GM18505 (cell line): ENCODE results near the gene RASSF5.

ENCODE experiments used
- ATAC-seq: cut with Tn5 transposase; IDR thresholded peaks from one replicate; pipeline ENCODE4 v1.9.1; 2021; ENCODE audit not compliant: unreplicated experiment
- POLR2A ChIP-seq: IDR thresholded peaks from 4 replicates; pipeline ENCODE4 v1.6.1; 2011; ENCODE audit warnings: borderline replicate concordance; ENCODE audit not compliant: insufficient read depth, insufficient read length; ENCODE audit errors: extremely low read depth

RASSF5 gene

DNA sequence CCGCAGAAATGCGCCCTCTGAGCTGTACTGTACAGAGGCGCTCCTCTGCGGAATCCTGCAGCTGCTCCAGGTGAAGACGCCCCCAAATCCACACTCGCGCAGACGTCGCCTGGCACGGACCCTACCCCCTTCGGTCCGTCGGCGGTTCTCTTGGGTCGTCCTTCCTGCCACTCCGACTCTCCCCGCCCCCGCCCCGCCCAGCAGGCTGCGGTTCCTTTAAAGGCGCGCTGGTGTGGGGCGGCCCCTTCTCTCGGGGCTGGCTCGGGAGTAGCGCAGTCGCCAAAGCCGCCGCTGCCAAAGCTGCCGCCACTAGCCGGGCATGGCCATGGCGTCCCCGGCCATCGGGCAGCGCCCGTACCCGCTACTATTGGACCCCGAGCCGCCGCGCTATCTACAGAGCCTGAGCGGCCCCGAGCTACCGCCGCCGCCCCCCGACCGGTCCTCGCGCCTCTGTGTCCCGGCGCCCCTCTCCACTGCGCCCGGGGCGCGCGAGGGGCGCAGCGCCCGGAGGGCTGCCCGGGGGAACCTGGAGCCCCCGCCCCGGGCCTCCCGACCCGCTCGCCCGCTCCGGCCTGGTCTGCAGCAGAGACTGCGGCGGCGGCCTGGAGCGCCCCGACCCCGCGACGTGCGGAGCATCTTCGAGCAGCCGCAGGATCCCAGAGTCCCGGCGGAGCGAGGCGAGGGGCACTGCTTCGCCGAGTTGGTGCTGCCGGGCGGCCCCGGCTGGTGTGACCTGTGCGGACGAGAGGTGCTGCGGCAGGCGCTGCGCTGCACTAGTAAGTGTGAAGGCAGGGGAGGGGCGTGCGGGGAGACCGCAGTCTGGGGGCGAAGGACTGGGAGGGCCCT lies at the start of gene RASSF5:
Gene RASSF5, plus strand, starts transcription at position 248 of the 846 bp plus-strand sequence. Its CDS starts 72 bp downstream, at position 320.
- peak; percentile 57 for ATAC-seq
- TF ChIP-seq POLR2A: peak; percentile 68

DNA sequence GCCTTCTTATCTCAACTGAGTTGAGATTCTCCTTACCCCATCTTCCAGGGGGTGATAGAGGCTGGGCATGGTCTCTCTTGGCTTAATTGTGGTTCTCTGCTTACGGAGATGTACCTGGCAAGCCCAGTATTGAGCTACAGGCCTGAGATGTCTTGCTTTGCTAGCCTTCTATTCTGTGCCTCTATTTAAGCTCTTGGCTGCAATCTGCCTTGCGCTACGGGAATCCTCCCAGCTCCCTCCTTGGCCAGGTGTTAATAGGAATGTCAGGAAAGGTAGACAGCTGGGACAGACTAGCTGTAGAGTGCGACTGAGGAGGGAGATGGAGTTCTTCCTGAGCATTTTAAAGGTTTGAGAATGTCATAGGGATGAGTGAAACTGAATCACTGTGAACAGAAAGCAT lies 47.6 kb upstream of the RASSF5 start:
- ATAC-seq: no peak
- TF ChIP-seq POLR2A: no peak

DNA sequence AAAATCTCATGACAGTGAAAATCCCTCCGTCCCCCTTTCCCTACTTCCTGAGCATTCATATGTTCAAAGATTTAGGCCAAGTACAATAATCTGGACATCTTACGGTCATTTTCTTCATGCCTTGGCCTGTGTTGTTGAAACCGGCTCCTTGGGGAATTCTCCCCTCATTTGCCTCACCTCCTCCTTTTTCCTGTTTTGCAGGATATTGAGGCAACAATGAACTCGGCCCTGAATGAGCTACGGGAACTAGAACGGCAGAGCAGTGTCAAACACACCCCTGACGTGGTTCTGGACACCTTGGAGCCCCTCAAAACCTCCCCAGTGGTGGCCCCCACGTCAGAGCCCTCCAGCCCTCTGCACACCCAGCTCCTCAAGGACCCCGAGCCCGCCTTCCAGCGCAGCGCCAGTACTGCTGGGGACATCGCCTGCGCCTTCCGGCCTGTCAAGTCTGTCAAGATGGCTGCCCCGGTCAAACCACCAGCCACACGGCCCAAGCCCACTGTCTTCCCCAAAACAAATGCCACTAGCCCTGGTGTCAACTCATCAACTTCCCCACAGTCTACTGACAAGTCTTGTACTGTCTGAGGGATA lies 46.4 kb upstream of the RASSF5 start:
- no peak for TF ChIP-seq POLR2A
- no peak for ATAC-seq

- no peak for TF ChIP-seq POLR2A
- no peak for ATAC-seq
These were observed 45.5 kb upstream of the RASSF5 start for GRCh38 chr1:206461602-206462455.

DNA sequence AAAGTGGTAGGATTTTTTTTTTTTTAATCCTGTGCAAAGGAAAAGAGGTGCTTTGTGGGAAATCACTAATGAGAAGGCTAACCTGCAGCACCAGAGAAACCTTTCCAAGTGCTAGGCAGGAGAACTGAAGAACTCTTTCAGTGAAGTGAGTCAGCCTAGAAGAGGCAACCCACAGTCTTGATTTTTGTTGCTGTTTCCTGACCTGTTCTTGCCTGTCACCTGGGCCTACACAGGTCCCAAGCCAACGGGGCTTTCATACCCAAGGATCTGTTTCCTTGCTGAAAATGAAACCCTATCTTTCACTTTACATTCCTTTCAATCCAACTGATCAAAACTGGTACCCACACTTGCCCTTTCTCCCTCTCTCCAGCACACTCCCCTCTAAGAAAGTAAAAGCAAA lies 44.2 kb upstream of the RASSF5 start:
- ATAC-seq: no peak
- TF ChIP-seq POLR2A: no peak

- no peak for ATAC-seq
- TF ChIP-seq POLR2A: no peak
These were observed 43.4 kb upstream of the RASSF5 start for GRCh38 chr1:206463911-206464310.

- ATAC-seq: no peak
These were observed 42.8 kb upstream of the RASSF5 start for GRCh38 chr1:206464456-206464964.

DNA sequence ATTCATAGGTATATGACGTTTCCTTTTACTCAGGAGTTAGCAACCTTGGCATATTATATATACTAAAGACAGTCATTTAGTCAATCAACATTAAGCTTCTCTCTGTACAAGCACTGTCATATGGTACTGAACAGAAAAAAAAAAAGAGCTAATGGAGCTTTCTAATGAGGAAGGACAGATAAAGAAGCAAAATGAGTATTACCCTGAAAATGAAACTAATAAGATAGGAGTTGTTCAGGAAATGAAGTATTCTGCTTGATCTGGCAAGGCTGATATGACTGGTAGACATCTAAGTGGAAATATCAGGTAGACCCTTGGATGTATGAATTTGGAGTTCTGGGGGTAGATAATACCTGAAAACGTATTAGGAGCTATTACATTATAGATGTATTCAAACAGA lies 41.4 kb upstream of the RASSF5 start:
- TF ChIP-seq POLR2A: no peak
- no peak for ATAC-seq

More at GRCh38 chr1:206464456-206464964, 42.8 kb upstream of the RASSF5 start:
- TF ChIP-seq POLR2A: no peak

DNA sequence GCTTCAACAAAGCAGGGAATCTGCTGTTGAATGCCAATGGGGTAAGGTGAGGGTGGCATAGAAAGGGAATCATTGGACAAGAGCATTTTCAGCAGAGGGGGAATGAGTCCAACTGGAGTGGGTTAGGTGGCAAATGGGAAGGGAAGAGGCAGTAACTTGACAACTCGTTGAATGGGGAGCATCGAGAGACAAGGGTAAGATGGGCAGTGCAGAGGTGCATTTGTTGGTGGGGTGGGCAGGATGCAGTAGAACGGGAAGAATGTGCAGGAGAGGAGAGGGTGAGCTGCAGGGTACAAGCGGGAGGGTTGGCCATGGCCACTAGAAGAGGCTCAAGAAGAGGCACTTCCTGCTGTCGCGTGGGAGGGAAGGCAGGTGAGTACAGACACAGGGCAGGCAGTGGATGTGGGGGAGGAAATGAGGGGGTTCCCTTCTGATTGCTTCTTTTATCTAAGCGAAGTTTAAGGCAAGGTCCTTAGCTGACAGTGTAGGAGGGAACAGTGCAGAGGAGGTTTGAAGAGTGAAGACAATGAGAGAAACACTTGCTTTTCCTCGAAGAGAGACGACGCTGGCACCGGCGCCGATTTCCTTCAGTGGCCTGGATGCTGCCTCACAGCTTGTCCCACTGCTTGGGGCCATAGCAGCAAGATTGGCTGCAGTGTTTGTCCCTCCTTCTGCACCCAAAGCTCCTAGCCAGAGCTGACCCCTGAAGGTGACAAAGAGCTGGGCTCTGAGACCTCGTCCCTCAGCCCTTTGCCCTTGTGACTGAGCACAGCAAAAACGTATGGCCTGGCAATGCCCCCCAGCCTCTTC lies 40.3 kb upstream of the RASSF5 start:
- TF ChIP-seq POLR2A: no peak
- no peak for ATAC-seq

GRCh38 chr1:206467915-206468314 lies 39.4 kb upstream of the RASSF5 start:
- no peak for TF ChIP-seq POLR2A
- no peak for ATAC-seq

DNA sequence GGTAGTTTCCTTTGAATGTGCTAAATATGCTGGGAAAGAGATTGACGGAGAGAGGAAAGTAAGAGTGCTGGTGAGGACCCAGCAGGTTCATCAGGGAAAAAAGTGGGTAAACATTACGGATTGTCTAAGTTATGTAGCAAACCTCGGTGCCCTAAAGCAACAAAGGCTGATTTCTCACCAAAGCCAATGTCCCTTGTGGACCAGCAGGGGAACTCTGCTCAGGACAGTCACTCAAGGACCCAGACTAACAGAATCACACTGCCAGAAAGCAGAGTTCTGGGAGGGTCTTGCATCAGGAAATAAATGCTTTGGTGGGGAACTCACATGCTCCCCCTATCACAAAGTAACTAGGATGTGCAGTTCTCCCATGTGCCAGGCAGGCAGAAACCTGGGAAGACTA lies 38.8 kb upstream of the RASSF5 start:
- ATAC-seq: no peak
- TF ChIP-seq POLR2A: no peak

GRCh38 chr1:206469411-206469932 lies 37.9 kb upstream of the RASSF5 start:
- peak; percentile 33 for TF ChIP-seq POLR2A
- ATAC-seq: no peak
